Right hindlimb (tissue), 1 donor: ENCODE results near the gene CD244.

ENCODE experiments used
- DNase-seq: peaks from one replicate; pipeline ENCODE4 v3.0.0-alpha.2; 2018

CD244 gene

GRCh38 chr1:160844447-160845232, 18.0 kb downstream of the CD244 start:
- no peak for DNase-seq

DNA sequence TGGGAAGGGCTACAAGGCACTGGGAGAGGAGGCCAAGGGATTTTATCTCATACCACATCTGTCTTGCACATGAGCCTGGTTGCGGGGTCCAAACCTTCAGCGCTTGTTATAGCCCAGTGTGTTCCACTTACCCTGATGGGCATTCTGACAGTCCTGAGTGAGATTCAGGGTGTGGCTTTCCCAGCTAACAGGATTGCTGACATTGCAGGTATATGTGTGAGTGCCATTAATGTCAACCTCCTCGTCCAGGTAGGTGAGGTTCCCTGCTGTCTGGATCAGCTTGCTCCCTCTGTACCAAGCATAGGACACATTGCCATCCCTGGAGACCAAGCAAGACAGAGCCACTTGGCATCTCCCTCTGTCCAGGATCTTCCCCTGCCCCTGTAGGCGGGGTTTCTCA, 21.6 kb downstream of the CD244 start:
- DNase-seq = no peak

GRCh38 chr1:160839746-160840145, 22.9 kb downstream of the CD244 start:
- DNase-seq = no peak

DNA sequence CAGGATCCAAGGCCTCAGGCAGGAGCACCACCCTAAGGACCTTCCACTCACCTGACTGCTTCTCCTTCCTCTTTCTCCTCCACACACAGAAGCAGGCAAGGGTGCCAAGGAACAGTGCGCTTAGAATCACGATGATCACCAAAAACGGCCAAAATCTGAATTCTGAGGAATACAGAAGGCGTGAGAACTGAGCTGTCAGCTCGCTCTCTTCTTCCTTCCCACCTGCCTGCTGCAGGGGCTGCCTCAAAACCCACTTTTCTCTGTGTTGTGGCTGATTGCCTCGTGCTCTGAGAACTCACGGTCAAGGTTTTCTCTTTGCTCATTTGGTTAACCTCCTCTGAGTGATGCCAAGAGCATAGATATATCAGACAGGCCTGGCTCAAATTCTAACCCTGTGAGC, 23.8 kb downstream of the CD244 start:
- DNase-seq = no peak

DNA sequence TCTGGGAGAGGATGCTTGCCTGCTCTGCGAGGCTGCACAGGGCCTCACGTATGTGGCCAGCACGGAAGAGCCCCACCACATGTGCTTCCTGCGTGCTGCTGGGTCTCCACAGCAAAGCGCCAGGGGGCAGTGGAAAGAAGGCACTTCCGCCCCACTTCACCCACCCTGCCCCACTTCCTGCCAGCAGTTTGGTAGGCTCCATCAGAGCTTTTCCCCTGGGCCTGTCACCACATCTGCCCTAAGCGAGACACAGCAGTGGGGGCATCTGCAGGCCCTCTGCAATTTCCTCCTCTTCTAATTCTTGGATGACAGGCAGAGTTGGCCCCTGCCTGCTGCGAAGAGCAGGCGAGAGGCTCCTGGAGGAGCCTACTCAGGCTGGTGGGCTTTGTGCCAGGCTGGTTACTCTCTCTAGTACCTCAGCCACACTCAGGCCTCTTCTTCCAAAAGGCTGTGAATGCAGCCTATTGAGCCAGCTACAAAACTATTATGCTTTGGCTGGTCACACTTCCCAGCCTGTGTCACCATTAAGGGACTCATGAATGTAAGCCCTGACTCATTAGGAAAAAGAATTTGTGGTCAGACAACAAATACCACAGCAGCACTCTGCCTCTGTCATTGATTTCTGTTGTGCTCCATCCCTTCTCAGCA, 25.0 kb downstream of the CD244 start:
- peak; percentile 39 for DNase-seq

DNA sequence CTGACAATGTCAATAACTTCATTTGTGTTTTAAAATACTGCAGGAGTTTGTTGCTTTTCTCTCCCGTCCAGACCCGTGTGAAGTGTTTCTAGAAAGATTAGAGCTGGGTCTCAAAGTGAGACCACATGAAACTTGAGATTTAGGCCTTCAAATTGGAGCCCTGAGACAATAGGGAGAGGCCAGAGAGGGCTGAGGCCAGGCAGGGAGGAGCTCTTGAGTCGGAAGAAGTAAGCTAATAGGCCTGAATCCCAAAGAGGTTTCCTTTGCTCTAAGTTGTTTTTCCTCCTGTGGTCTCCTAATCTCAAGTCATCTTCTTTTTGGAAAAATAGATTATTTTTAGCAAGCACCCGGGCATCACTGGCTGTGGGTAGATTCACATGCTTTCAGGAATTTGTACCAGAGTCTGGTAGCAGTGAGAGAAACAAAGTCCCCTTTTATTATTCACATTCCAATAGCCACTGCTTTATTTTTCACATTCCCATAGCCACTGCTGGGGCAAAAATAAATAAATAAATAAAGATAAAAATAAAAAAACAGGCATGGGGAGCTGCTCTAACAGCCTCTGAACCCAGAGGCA, 25.6 kb downstream of the CD244 start:
- no peak for DNase-seq

GRCh38 chr1:160836561-160836960, 26.1 kb downstream of the CD244 start:
- no peak for DNase-seq

- no peak for DNase-seq
These were observed 26.9 kb downstream of the CD244 start for GRCh38 chr1:160835751-160836150.

DNA sequence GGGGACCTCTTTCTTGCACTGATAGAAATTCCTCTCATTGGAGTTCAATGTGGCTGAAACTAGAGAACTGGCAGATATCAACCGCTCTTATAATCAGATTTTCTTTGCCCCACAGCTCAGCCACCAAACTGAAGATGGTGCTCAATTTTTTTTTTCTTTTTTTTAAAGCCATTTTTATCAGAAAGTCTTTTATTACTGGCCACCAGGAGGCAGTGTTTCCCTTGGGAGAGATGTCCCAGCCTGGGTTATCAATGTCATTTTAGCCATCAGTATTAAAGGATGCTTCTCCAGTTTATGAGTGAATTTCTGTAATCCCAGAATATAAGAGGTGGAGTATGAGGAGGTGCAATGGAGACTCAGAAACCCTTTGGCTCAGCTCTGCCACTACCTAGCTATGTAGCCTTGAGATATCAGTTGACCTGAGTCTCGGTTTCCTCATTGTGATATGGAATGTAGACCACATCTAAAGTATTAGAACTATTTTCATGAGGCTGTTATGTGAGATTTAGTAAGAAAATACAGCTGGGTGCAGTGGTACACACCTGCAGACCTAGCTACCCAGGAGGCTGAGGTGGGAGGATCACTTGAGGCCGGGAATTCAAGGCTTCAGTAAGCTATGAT, 27.6 kb downstream of the CD244 start:
- no peak for DNase-seq

DNA sequence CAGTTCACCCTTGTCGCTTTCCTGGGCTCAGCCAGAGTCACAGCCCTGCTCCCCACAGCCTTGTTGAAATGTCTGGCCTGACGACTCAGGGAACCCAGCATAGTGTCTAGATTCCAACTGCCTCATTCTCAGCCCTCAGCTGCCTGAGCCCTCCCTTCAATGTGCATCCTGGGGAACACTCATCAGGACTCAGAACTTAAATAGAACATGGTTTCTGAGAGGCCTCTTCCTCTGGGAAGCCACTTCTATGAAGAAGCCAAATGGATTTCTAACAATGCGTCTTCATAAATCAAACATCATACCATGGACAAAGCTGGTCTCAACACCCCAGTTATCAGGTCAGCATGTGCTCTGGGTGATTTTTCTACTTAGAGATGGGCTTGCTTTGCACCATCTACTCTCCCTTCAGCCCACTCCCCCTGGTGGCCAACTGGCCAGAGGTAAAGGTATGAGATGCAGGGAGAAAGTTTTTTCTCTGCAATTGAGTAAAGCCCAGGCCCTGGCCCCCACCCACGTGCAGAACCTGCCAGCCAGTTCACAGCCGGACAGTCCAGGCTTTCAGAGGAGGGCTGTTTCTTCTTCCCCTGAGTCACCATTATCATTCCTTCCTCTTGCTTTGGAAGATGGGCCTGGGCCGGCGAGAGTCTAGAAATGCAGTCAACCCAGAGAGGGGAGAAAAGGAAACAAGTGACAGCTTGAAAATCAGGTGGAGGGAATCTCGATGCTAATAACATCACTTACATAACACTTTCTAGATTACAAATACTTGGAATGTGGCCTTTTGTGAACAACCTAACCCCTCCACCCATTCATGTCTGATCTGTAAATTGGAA, 32.1 kb downstream of the CD244 start:
- DNase-seq = peak; percentile 27

DNA sequence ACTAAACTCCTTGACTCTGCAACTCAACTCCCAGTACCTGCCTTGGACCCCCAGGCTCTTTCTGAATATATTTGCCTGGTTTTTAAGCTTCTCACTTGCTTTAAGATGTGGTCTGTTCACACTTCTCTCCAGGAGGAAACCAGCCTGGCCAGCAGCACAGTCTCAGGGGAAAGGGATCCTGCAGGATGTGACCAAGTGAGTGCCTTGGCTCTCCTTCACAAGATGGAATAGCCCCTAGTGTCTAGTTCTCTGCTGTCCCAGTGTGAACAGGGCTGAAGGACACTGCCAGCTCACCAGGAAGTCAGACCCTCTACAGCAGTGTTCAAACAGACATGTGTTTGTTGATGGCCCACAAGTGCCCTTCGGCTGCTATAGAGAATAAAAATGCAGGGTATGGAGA, 32.9 kb downstream of the CD244 start:
- DNase-seq = no peak

- no peak for DNase-seq
These were observed 35.3 kb downstream of the CD244 start for GRCh38 chr1:160827418-160827817.

- no peak for DNase-seq
These were observed 36.1 kb downstream of the CD244 start for GRCh38 chr1:160826546-160826945.

DNA sequence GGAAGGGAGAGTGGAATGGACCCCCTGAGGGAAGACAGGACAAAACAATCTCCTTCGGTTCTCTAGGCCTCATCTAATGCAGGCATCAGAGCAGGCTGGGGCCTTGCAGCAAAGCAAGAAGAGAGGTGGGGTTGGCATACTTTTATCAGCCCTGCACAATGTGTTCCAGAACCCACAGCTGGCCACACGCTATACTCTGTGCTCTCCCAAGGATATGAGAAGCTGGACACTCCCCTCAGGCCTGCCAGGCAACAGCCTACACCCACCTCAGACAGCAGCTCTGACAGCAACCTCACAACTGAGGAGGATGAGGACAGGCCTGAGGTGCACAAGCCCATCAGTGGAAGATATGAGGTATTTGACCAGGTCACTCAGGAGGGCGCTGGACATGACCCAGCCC, 39.4 kb downstream of the CD244 start:
- no peak for DNase-seq

GRCh38 chr1:160821627-160822026, 41.1 kb downstream of the CD244 start:
- no peak for DNase-seq

DNA sequence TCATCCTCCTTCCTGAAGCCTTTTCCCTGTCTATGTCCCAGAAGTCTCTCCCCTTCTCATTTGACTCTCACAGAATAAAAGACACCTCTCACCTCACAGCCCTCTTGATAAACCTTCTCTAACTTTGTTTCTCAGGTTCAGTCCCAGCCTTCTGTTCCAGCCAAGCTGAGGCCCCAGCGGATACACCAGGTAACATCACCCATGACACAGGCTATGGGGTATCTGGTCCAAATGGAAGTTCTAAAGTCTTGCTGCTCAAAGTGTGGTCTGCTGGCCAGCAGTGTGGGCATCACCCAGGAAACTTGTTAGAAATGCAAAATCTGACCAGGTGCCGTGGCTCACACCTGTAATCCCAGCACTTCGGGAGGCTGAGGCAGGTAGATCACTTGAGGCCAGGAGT, 43.5 kb downstream of the CD244 start:
- DNase-seq = no peak

DNA sequence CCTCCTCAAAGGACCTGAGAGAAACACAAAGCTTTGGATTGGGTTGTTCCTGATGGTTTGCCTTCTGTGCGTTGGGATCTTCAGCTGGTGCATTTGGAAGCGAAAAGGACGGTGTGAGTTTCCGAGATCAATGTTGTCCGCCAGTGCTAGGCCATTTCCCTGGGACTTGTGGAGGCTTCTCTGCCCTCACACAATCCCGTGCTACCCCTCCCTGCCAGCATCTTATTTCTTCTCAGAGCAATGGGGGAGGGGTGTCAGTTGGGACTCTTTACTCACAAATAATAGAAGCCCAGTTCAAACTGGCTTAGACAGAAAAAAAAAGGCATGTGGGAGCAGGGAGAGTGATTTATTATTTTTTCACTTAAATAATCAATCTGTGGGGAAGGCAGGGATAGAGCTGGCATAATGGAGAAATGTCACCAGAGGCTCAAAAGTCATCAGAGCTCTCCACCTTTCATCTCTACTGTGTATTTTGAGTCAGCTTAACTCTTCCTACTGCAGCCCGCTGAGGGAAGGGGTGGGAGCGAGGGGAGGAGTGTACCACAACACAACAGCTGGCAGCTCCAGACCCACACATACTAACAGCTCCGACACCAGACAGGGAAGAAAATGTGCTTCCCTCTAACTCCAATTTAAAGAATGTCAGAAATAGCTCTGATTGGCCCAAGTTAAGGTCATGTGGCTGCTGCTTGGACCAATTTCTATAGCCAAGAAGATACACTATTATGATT, 44.3 kb downstream of the CD244 start:
- DNase-seq = no peak

GRCh38 chr1:160814856-160815255, 47.8 kb downstream of the CD244 start:
- no peak for DNase-seq

GRCh38 chr1:160814316-160814715, 48.4 kb downstream of the CD244 start:
- DNase-seq = no peak

DNA sequence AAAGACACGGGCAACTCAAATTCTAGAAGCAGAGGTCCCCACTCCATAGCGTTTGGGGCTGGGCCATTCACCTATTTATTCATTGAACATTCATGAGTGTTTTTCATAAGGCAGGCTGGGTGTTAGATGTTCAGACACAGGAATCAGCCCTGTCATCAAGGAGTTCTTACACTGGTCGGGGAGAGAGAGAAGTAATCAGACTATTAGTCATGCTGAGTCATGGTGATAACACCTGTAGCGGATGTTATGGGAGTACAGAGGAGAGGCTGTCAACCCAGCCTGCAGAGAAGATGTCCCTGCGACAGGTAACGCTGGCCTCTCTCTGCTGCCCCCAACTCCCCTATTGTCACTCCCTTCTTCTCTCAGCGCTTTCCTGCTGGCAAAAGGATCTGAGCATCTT, 49.5 kb downstream of the CD244 start:
- no peak for DNase-seq

DNA sequence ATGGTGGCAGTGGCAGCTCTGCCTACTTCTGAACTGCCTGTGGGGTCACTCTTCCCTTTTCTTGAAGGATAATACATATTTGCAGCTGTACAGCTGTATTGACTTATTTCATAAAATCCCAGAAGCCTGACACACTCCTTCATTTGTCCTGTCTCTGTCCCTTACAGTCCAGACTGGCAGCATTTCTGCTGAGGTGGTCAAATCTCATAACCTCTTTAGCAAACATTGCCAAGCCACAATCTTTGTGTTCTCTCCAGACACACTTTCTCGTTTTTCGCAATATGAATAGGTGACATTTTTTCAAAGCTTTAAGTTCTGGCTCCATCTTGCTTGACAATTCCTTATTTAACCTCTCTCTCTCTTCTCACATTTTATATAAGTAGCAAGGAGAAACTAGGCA, 51.5 kb downstream of the CD244 start:
- no peak for DNase-seq

- DNase-seq = no peak
These were observed 52.2 kb downstream of the CD244 start for GRCh38 chr1:160810486-160810885.
